Glomerular visceral epithelial cell (primary cell): ENCODE measurements around the gene LRRC37A3.
"Not testable (repeated sequence)": the region's sequence is repeated elsewhere in the genome, so short reads cannot be mapped to it uniquely, and the experiment has no call there.

Source experiments
- DNase-seq: peaks from one replicate; pipeline ENCODE4 v3.0.0-alpha.2; 2016; ENCODE audit errors: extremely low spot score

Gene LRRC37A3

GRCh38 chr17:64919289-64920025 lies at the start of gene LRRC37A3:
Gene LRRC37A3, minus strand, starts transcription at chr17:64919478. Its CDS starts 22,221 bp downstream, at chr17:64897257.
- peak; percentile 97 for DNase-seq

- peak; percentile 71 for DNase-seq
Observed at GRCh38 chr17:64965873-64966287, 46.6 kb upstream of the LRRC37A3 start.

DNA sequence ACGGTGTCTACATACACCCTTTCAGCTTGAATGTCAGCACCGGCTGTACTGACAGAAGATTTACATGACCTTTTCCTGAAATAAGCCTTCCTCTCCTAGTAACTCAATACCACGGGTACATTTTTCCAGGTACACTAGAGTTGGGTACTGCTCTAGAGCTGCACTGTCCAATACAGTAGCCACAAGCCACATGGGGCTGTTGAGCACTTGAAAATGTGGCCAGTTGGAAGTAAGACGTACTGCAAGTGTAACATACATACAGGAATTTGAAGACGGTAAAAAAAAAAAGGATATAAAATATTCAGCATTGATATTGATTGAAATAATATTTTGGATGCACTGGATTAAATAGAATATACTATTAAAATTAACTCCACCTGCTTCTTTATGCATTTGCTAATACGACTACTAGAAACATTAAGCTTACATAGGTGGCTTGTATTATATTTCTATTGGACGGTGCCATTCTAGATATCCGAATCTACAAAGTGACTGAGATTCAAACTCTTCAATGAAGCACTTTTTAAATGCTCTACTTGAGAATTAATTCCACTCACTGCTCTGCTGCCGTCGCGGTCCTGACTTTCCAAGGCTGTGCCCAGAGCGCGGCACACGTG lies 46.1 kb upstream of the LRRC37A3 start:
- DNase-seq, result peak; percentile 28

DNA sequence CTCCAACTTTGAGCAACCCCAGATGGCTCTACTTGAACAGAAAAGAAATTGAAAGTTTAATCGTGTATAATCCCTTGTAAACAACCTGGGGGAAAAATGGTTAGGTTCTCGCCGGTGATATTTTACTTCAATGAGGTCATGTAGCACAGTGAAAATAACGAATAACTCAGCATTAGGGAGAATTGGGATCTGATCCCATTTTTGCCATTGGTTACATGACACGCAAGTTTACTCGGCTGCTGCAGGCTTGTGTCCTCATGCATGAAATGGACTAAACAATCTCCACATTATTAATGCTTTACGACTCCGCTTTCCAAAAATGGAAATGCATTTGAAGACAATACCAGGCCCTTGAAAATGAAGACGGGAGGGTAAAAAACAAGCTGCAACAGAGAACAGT lies 45.5 kb upstream of the LRRC37A3 start:
- peak; percentile 55 for DNase-seq

DNA sequence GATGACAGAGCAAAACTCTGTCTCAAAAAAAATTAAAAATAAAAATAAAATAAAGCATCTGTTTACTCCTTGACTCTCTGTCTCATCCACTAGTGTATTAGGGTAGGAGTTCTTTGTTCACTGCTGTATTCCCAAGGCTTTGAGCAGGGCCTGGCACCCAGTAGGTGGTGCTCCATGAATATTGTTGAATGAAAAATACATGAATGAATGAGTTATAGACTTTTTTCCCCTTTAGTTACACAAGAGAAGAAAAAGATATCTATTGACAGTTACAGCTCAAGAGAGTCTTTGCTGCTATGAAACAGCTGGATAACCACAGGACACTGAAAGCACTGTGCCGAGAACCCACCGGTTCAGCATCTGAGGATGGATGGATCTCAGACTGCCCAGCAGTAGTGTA lies 44.5 kb upstream of the LRRC37A3 start:
- not testable (repeated sequence) for DNase-seq

DNA sequence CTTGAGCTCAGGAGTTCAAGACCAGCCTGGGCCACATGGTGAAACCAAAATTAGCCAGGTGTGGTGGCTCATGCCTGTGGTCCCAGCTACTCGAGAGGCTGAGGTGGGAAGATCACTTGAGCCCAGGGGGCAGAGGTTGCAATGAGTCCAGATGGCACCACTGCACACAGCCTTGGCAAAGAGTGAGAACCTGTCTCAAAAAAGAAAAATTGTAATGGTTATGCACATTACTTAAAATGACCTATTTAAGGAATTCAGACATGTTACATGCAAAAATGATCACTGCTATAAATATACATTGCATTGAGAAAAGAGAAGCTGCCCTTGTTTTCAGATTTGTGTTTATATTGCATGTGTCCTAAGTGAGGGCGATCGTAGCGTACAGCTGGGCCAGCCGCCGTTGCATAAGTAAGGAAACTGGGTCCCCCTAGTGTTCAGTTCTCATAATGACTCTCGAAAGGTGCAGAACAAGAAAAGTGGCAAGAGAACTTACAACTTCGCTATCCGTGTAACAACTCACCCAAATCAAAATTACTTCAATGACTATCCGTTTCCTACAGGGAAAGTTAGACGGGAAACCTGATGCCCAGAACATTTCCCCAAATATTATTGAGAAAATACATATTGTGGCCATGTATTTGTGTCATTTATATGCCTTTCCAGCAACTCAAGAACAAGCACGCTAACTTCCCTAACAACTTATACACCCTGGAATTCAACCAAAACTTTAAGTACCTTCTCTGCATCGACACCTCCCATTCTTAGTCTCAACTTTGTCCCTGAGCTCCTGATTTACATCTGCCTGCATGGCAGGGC lies 42.5 kb upstream of the LRRC37A3 start:
- peak; percentile 70 for DNase-seq

- DNase-seq, result no peak
Observed at GRCh38 chr17:64951877-64952276, 32.6 kb upstream of the LRRC37A3 start.

DNA sequence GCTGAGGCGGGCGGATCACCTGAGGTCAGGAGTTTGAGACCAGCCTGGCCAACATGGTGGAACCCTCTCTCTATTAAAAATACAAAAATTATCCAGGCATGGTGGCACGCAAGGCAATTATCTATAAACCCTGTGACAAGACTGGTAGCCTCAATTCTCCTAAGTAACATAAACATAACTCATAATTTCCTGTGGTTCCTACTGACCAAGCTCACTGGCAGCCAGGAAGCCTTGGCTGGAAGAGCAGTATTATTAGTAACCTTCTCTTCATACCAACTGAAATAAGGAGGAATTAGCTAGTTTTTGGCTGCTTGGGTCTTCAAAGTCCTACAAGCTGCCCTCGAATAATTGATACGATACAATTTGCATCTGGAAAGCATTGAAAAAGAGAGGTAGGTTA lies 31.6 kb upstream of the LRRC37A3 start:
- no peak for DNase-seq

- DNase-seq, result no peak
Observed at GRCh38 chr17:64947152-64947551, 27.9 kb upstream of the LRRC37A3 start.

GRCh38 chr17:64941761-64942160 lies 22.5 kb upstream of the LRRC37A3 start:
- no peak for DNase-seq

GRCh38 chr17:64941045-64941444 lies 21.8 kb upstream of the LRRC37A3 start:
- DNase-seq, result no peak

- DNase-seq, result no peak
Observed at GRCh38 chr17:64940055-64940454, 20.8 kb upstream of the LRRC37A3 start.

- DNase-seq, result no peak
Observed at GRCh38 chr17:64938925-64939474, 19.7 kb upstream of the LRRC37A3 start.

- no peak for DNase-seq
Observed at GRCh38 chr17:64938290-64938689, 19.0 kb upstream of the LRRC37A3 start.

GRCh38 chr17:64936117-64936516 lies 16.8 kb upstream of the LRRC37A3 start:
- no peak for DNase-seq

DNA sequence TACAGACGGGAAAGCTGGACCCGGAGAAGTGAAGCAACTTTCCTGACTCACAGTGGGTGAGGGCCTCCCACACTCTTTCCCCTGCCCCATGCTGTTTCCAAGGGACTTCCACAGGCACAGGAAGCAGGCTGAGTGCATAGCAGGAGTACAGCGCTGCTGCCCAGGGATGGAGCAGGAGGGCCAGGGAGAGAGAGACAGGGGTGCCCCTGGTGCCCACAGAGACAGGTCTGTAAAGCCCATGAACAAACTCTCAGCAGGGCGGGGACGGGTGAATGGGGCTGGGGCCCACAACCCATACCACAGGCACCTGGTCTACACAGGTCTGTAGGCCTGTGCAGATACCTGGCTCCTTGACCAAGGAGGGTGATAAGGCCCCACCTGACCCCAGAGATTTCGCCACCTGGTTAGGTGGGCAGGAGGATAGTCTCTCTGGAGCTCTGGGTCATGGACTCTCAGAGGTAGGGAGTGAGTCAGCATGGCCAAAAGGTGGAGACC lies 15.1 kb upstream of the LRRC37A3 start:
- DNase-seq, result not testable (repeated sequence)

DNA sequence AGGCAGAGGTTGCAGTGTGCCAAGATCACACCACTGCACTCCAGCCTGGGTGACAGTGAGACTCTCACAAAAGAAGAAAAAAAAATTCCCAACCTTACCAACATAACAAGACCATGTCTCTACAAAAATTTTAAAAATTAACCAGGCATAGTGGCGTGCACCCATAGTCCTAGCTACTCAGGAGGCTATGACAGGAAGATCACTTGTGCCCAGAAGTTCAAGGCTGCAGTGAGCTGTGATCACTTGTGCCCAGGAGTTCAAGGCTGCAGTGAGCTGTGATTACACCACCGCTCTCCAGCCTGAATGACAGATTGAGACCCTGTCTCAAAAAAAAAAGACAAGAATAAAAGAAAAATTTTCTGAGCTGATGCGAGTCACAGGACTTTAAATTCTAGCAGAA lies 13.6 kb upstream of the LRRC37A3 start:
- DNase-seq, result not testable (repeated sequence)

- DNase-seq, result not testable (repeated sequence)
Observed at GRCh38 chr17:64930374-64930773, 11.1 kb upstream of the LRRC37A3 start.

DNA sequence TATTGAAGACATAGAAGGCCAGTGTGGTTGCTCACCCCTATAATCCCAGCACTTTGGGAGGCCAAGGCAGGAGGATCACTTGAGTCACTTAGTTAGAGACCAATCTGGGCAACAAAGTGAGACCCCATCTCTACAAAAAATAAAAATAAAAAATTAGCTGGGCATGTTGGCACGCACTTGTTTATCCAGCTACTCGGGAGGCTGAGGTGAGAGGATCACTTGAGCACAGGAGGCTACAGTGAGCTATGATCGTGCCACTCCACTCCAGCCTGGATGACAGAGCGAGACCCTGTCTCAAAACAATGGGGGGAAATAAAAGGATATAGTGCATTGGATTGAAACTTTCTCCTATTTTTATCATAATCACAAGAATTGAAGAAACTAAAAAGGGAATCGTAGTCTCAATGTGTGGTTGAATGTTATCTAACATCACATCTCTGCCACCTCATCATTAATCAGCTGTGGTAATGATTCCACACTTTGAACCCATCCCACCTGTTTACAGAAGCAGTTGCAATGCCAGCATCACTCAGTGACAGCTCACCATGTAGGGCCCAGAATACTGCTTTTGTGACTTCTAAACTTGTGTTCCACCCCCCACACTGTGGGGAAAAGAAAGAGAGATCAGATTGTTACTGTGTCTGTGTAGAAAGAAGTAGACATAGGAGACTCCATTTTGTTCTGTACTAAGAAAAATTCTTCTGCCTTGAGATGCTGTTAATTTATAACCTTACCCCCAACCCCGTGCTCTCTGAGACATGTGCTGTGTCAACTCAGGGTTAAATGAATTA lies 10.3 kb upstream of the LRRC37A3 start:
- DNase-seq, result peak; percentile 52

DNA sequence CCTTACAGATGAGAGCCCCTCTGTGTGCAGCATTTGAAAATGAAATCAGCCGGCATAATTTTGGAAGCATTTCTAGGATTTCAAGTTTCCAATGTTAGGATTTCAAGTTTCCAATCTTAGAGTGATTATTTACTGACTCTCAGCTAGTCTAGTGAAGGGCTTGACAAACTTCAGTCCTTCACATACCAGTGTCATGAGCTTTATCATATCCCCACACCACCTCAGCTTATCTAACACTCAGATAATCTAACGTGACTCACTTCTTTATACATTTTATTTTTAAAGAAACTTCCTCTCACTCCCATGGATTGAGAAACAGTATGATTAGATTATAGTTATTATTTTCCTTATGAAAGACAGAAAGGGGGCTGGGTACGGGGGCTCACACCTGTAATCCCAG lies 9.4 kb upstream of the LRRC37A3 start:
- not testable (repeated sequence) for DNase-seq

- peak; percentile 68 for DNase-seq
Observed at GRCh38 chr17:64927444-64927843, 8.2 kb upstream of the LRRC37A3 start.
